Panc1 (cell line): Measurements from ENCODE around the gene POC5. TPM values are rescaled to one million over a fixed set of nuclear protein-coding genes. Genes with fewer than 3 reads are reported as not detected.

Experiments used
- ATAC-seq: fragments of 200-7000 bp; cut with Tn5 transposase; 2 replicates; pipeline ENCODE4 v1.9.1; 2020; ENCODE audit warnings: mild to moderate bottlenecking, moderate library complexity
- BruUV-seq: library from RNA; stranded (reverse); fragments of 400-500 nt; replicated peaks from 2 replicates; lab custom pipeline; 2021; lab: Mats Ljungman, UMichigan
- CTCF ChIA-PET: fragments of 300-600 bp; sonication (Branson Sonifier 250); formaldehyde crosslinking; loops from one replicate; lab custom pipeline; 2022; ENCODE audit warnings: antibody characterized with exemption; lab: Charles Lee
- POLR2A ChIA-PET: fragments of 300-600 bp; sonication (Branson Sonifier 250); formaldehyde crosslinking; loops from one replicate; lab custom pipeline; 2022; ENCODE audit warnings: antibody characterized with exemption; lab: Charles Lee
- DNase-seq: peaks from one replicate; pipeline ENCODE4 v3.0.0-alpha.2; 2010; ENCODE audit warnings: low read depth, low spot score
- H3K27ac ChIP-seq: 2 replicates; pipeline ENCODE4 v1.5.1; 2011; ENCODE audit warnings: mild to moderate bottlenecking, low read length, inconsistent platforms
- H3K27me3 ChIP-seq: fragments of 200-500 bp; sonication (Bioruptor generic); 2 replicates; pipeline ENCODE4 v1.6.0; 2014; ENCODE audit warnings: low read length, inconsistent platforms; ENCODE audit not compliant: control insufficient read depth, insufficient read depth
- H3K36me3 ChIP-seq: fragments of 200-500 bp; sonication (Bioruptor generic); 2 replicates; pipeline ENCODE4 v1.5.1; 2014; ENCODE audit warnings: inconsistent platforms, mild to moderate bottlenecking, low read length, moderate library complexity; ENCODE audit not compliant: control insufficient read depth, insufficient read depth
- H3K4me1 ChIP-seq: 2 replicates; pipeline ENCODE4 v1.5.1; 2011; ENCODE audit warnings: inconsistent platforms, mild to moderate bottlenecking, low read length, moderate library complexity; ENCODE audit not compliant: control insufficient read depth, insufficient read depth
- H3K4me3 ChIP-seq, 2 experiments: 2 replicates each; pipeline ENCODE4 v1.5.1; 2011 to 2012; ENCODE audit warnings: low read depth in 2 of 2, low read length in 2 of 2, mild to moderate bottlenecking in 2 of 2, inconsistent platforms in 1 of 2, moderate library complexity in 1 of 2
- H3K9me3 ChIP-seq: fragments of 200-500 bp; sonication (Bioruptor generic); 2 replicates; pipeline ENCODE4 v1.5.1; 2014; ENCODE audit warnings: low read depth, mild to moderate bottlenecking, inconsistent platforms, low read length, moderate library complexity; ENCODE audit not compliant: control insufficient read depth, insufficient read depth
- CTCF ChIP-seq: fragments of 450-650 bp; IDR thresholded peaks from 2 replicates; pipeline ENCODE4 v1.5.1; 2017; ENCODE audit warnings: mild to moderate bottlenecking
- POLR2AphosphoS5 ChIP-seq: IDR thresholded peaks from 2 replicates; pipeline ENCODE4 v1.6.1; 2012; ENCODE audit warnings: mild to moderate bottlenecking, low read depth, low read length, moderate library complexity
- REST ChIP-seq, 2 experiments: IDR thresholded peaks; 2 replicates each; pipeline ENCODE4 v1.6.1; 2011 to 2012; ENCODE audit warnings: low read depth in 2 of 2, control low read depth in 1 of 2, low read length in 1 of 2, mild to moderate bottlenecking in 1 of 2, moderate library complexity in 1 of 2; ENCODE audit not compliant: insufficient read depth in 1 of 2
- SIN3A ChIP-seq: IDR thresholded peaks from 2 replicates; pipeline ENCODE4 v1.6.1; 2012; ENCODE audit warnings: low read depth, mild to moderate bottlenecking, low read length, moderate library complexity, borderline replicate concordance; ENCODE audit not compliant: insufficient read depth
- TCF7L2 ChIP-seq: IDR thresholded peaks from 2 replicates; pipeline ENCODE4 v1.6.1; 2011; ENCODE audit warnings: mild to moderate bottlenecking, low read depth, low read length, inconsistent platforms
- in situ Hi-C: cut with HindIII; loops from 2 replicates; pipeline ENCODE4 v1.10.0; 2016; ENCODE audit warnings: low sequenced_read_pairs, low pct_unique_long_range_greater_than_20kb
- intact Hi-C: fragments of 100-400 bp; cut with micrococcal nuclease; formaldehyde crosslinking; loops from one replicate; pipeline ENCODE4 v1.10.0; 2022; ENCODE audit not compliant: unreplicated experiment
- total RNA-seq: library from RNA; stranded (reverse); gene quantifications from one replicate; pipeline ENCODE4 v1.2.1, GENCODE V29; 2021; ENCODE audit not compliant: unreplicated experiment

POC5 gene
- total RNA-seq, 1 experiment from 2014 or later: 19.7 TPM

DNA sequence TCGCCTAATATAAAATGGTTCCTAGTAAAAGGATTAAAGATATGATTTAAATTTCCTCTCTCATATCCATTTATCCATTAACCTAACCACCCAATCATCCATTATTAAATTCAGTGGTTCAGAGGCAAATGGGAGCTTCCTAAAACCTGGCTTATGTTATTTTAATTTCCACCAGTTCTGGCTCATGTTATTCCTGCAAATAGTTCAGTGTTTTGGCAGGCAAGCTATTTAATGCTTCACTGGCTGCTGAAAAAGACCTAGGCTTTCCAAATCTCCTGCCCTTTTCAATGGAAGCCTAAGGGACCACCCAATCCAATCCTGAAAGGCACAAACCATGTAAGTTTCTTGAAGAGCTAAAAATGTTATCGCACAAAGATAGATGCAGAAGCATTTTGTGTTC, 52.3 kb downstream of the POC5 start:
- no peaks in the 10 kb centered on the region for H3K9me3 ChIP-seq
- H3K4me3 ChIP-seq: no peak overlapping the region
- no peaks in the 10 kb centered on the region for H3K27me3 ChIP-seq
- H3K36me3 ChIP-seq: no peaks in the 10 kb centered on the region
- TF ChIP-seq TCF7L2: no peak
- TF ChIP-seq POLR2AphosphoS5: no peak
- no peak for TF ChIP-seq SIN3A
- TF ChIP-seq REST (IDR thresholded peaks at IDR 0.05; ENCODE audit: insufficient read depth in 1 of 2, low read depth in 2 of 2, low read length in 1 of 2): no peak
- TF ChIP-seq CTCF: no peak
- DNase-seq (no peak), ATAC-seq (no peak)
- intact Hi-C loops: no loop called here
- CTCF ChIA-PET: no interaction called here
- in situ Hi-C loops: no loop called here
- POLR2A ChIA-PET: no interaction called here
- BruUV-seq: no TSS peak
- peaks cover 3% of the 10 kb centered on the region for H3K4me1 ChIP-seq
- no peak overlapping the region for H3K27ac ChIP-seq

- ChIA-PET POLR2A (interaction anchor here (0.5 kb wide), 1 partner anchor 80 kb away, joined by 4 read pairs; no protein-coding TSS in a partner anchor), CTCF (interaction anchor here (0.7 kb wide), 1 partner anchor 17 kb away, joined by 3 read pairs; no protein-coding TSS in a partner anchor)
- in situ Hi-C loops: no loop called here
- no peak for DNase-seq
- H3K4me1 ChIP-seq: no peaks in the 10 kb centered on the region; the same call in none of the 2 replicates
- no peaks in the 10 kb centered on the region for H3K27me3 ChIP-seq
- no peak for TF ChIP-seq SIN3A
- no peak for TF ChIP-seq POLR2AphosphoS5
- no peak for TF ChIP-seq CTCF
- TF ChIP-seq TCF7L2: no peak
- TF ChIP-seq REST (IDR thresholded peaks at IDR 0.05; ENCODE audit: insufficient read depth in 1 of 2, low read depth in 2 of 2, low read length in 1 of 2): no peak
- no peaks in the 10 kb centered on the region for H3K36me3 ChIP-seq
- intact Hi-C loops: no loop called here
- H3K9me3 ChIP-seq: no peaks in the 10 kb centered on the region
- no peak for ATAC-seq
- no peak overlapping the region for H3K27ac ChIP-seq
- no TSS peak for BruUV-seq
- no peak overlapping the region for H3K4me3 ChIP-seq
Observed at GRCh38 chr5:75663579-75664284, 53.5 kb downstream of the POC5 start.
